ENCODE measurements around the gene DCANP1.

DCANP1 gene

DNA sequence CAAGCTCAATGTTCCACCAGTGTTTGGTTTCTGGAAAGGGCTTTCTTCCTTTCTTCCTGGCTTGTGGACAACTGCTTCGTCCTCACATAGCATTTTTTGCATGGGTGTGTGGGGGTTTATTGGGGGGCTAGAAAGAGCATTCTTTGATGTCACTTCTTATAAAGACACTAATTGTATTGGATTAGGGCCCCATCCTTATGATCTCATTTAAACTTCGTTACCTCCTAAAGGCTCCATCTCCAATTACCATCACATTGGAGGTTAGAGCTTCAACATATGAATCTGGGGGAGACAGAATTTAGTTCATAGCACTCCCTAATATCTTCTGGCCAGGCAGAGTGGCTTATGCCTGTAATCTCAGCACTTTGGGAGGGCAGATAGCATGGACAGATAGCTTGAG is 42.1 kb downstream of the DCANP1 start:
- DNase-seq: no peak

DNA sequence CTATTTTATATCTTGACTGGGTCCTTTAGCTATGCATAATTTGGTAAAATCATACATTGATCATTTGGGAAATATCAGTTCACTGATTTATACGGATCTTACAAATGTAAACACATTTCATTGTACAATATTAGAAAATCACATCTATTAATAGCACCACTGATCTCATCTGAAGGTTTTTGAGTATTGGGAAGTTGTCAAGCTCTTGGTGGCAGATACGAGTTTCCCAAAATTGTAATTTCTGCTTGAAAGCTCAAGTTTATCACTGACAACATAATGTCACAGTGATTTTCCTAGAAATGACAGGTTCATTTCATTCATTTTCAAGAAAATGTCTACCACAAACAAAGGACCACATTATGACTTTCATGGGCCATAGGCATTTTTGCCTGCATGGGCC is 45.1 kb downstream of the DCANP1 start:
- no peak for DNase-seq

DNA sequence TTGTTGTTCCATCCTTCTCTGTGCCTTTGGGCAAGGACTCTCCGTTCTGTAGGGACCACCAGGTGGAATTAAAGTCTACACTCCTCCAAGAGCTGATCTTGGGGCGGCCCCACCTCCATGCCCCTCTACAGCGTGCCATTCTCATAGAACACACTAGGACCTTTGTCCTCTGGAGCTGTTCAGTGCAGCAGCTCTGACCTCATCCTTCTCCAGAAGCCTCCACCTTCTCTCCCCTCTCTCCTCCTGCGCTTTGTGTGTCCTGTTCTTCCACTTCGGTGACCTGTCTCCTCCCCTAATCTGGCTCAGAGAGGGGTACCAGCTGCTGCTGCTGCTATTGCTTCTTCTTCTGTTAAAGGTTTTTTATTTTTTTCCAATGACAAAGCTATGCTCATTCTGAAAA is 46.3 kb downstream of the DCANP1 start:
- peak; percentile 75 for DNase-seq

DNA sequence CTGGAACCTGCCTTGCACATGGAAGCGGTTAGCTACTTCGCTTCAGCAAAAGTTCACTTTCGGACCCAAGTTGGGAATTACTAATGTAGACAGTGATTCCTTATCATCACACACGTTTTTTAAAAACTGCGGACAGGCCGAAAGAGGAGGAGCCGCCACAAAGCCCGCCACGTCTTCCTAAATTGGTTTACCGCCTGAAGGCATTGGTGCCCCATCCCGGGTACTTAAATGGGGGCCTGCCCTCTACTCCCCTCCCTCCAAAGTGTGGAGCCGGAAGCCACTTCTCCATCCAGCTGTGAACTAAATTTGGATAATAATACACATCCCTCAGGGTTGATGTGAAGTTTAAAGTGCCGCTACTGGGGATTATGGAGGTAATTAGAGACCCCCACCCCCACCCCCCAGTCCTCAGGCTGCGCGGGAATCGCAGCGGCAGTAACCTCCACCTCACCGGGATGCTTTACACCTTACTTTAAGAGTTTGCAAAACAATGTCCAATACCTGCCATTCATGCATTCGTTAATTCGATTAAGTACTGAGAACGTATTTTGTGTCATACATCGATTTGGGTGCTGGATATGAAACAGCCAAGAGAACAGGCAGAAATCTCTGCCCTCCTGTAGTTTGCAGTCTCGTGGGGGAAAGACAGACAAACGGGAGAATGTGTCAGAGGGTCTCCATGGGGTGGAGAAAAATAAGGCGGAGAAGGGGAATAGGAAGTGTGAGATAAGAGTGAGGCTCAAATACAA is 47.2 kb downstream of the DCANP1 start:
- no peak for DNase-seq

DNA sequence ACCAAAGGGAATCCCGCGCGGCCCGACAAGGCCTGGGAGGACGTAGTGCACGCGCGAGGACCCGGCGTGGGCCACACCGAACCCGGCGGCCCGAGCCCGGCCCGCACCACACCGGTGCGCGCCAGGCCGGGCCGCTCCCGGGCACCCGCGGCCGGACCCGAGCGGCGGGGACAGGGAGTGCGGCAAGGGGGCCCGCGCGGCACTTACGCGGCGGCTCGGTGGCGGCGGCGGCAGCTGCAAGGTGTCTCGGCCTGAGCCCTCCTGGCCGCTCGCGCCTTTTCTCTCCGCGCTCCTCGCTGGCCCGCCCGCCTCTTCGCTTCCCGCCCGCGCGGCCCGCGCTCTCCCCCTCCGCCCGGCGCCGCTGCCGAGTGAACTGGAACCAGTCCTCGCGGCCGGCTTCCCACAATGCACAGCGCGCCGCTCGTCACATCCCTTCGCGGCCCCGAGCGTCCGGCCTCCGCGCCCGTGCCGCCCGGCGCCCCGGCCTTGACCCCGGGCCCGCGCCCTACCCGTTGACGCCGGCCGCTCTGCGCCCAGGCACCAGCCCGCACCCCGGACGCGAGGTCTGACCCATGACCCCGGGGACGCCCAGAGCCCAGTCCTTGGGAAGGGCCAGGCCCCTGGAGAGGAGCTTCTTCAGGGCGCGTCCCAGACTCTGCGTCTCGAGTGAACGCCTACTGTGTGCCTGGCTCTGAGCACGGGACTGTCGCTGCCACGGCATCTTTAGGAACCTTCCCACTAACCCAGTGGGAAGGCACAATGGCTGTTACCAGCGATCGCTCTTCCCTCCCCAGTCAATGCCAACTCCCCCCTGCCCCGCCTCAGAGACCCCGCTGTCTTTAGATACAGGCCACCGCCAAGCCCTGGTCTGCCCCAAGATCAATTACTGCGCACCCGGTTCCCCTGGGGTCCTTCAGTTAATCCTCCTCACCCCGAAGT is 48.0 kb downstream of the DCANP1 start, which contains the start of gene MACROH2A1:
MACROH2A1 (minus strand) TSS at position 377 of the 939 bp plus-strand sequence. CDS start 10,138 bp downstream, outside the sequence.
- peak; percentile 24 for DNase-seq

DNA sequence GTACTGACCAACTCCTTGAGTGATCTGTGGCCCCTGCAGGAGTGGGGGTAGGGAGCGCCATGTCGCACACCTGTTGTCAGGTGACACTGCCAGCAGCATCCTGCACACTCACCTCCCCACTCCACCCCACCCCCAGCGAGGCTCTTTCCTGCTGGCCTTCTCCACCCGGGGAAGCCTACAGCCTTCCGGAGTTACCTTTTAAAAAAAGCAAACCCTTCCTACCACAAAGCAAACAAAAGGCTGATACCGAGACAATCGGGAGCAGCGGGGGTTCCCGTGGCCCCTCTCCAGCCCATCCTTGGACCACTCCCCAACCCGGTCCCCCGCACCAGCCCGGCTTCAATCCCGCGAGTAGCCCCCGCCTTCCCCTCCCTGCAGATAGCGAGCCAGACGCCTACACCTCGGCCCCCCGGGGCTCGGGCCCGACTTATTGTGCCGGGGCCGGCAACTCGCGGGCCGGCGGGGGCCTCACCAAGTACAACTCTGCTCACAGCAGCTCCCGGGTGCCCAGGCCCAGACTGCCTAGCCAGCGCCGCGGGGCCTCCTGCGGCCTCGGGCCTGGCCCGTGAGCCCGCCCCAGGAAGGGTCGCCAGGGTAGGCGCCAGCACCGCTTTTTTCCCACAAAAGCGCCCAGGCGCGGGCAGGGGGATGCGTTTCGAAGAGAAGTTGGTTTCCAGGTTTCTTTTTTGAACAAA is 48.8 kb downstream of the DCANP1 start:
- no peak for DNase-seq

DNA sequence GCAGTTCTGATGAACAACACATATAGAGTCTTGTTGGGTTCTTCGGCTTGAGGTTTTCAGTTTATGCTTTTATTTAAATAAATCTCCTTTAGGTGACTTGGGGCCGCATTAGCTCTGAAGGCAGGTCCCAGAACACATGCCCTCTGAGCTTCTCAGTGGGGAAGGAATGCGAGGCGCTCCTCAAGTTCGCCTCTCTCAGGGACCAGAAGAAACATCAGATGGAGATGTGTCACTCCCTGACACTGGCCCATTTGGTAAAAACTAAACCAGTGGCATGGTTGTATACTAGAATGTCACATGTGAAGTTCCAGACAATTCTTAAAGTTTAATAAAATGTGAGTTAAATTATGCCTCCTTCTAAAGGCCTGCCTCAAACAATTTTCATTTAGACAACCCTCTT is 50.1 kb downstream of the DCANP1 start:
- DNase-seq: no peak

DNA sequence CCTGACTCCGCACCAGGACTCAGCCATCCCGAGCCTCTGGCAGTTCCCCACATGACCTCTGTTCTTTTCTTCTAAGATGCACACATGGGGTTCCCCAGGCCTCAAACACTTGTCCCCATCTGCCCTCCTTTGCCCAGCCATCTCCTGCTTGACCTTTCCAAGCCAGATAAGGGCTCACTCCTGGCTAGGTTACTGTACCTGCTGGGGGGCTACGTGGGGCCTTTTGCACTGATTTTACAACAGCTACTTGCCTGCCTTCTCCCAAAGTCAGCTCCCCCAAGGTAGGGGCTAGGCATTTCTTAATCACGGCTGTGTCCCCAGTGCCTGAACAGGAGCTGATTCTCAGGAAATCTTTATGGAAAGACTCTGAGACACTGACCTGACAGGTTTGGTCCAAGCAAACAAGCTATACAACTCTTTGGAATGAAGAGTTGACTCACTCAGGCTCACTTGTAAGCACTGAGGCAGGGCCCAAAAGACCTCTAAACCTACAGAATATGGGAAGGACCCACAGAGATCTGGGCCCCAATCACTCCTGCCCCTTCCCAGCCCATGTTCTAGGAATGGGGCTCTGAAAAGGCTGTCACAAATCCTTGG is 50.6 kb downstream of the DCANP1 start:
- DNase-seq: no peak

DNA sequence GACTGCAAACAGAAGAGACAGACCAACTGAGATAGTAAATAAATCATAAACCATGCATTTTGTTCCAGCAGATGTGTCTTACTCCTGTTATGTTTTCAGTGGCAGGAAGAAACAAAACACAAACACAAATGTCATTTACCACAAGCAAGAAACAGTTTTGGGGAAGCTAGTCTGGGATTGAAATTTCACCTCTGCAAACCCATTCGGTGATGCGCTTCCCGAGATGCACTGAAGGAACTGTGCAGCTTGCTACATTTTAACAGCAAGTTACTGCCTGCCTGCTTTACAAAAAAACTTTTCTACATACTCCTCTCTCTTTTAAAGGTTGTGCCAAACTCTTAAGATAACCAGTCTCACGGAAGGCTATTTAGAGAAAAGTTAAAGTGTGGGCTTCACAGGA is 51.3 kb downstream of the DCANP1 start:
- DNase-seq: no peak

DNA sequence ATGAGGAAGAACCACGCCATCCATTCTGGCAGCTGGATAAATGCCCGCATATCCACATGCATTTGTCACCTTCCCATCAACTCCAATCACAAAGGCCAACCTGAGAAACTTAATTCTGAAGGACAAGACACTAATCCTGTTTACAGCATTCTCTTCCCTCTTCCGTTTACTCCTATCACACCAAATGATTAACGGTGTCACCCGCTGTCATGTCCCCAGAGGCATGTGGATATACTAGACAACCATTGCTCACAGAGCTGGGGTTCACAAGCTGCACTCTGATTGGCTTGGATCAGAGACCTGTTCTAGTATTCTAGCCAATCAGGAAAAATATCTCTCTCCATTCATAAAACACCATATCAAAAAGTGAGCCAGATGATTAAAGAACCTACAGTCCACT is 51.7 kb downstream of the DCANP1 start:
- DNase-seq: no peak

Data from NCI-H1694 treated with DMSO at 0.1 percent for 48 hours (cell line).